ENCODE measurements around the gene CFAP46. TPM values are rescaled to one million over a fixed set of nuclear protein-coding genes. Genes with fewer than 3 reads are reported as not detected.
"Not testable (repeated sequence)": the region's sequence is repeated elsewhere in the genome, so short reads cannot be mapped to it uniquely, and the experiment has no call there.

The CFAP46 gene
- total and polyA plus RNA-seq, 9 of the 15 experiments (the other 6 are each of a cell fraction or from before 2014, with no cell fraction given), result not detected

GRCh38 chr10:132797986-132798385 lies 144.4 kb downstream of the CFAP46 start:
- H3K79me2 ChIP-seq (ENCODE audit: control insufficient read depth, insufficient read depth, low read length); H3K9me1 ChIP-seq (ENCODE audit: control insufficient read depth, insufficient read depth, low read length); POLR2A ChIA-PET; H3K9ac ChIP-seq (ENCODE audit: insufficient read depth in 1 of 2, low read depth in 2 of 2, low read length in 2 of 2); H3K9me3 ChIP-seq (replicated peaks; ENCODE audit: control insufficient read depth, insufficient read depth, low read depth, low read length); H3K27ac ChIP-seq (ENCODE audit: extremely low read depth, low read depth, low read length); H2AFZ ChIP-seq (ENCODE audit: low read depth, low read length); in situ Hi-C loops (cut with MboI); FAIRE-seq; H3K4me2 ChIP-seq (ENCODE audit: insufficient read depth, low read length); H3K4me3 ChIP-seq; DNase-seq (ENCODE audit: extremely low read depth in 1 of 4, low spot score in 3 of 4); H3K36me3 ChIP-seq (ENCODE audit: control insufficient read depth, insufficient read depth, low read length); BruUV-seq (replicated peaks); H4K20me1 ChIP-seq (replicated peaks; ENCODE audit: control insufficient read depth, insufficient read depth, low read length); ATAC-seq; CTCF ChIA-PET (ENCODE audit: low intra/inter-chr PET ratio): not testable (repeated sequence)
- intact Hi-C loops (cut with micrococcal nuclease), result loop anchor here (10.0 kb wide), 1 partner anchor 143 kb away; no protein-coding TSS in a partner anchor
- peaks cover 0 to 14% of the 10 kb centered on the region in 2 experiments; a peak in 1 of 5 replicates for H3K4me1 ChIP-seq (replicated peaks in 1 of 2; ENCODE audit: control insufficient read depth in 2 of 2, insufficient read depth in 2 of 2, low read length in 2 of 2)
- WGBS (ENCODE audit: insufficient coverage, low coverage, missing lambda C conversion rate), result 22% methylated on average over 17 of the region's 32 CpGs
- H3K27me3 ChIP-seq (ENCODE audit: control insufficient read depth in 2 of 2, insufficient read depth in 2 of 2, low read length in 2 of 2), result peaks cover 2 to 31% of the 10 kb centered on the region in 2 experiments; a peak in 3 of 5 replicates

- Histone ChIP-seq H3K27me3 (ENCODE audit: control insufficient read depth in 2 of 2, insufficient read depth in 2 of 2, low read length in 2 of 2) (peaks cover 2 to 31% of the 10 kb centered on the region in 2 experiments; a peak in 3 of 5 replicates), H4K20me1 (replicated peaks; ENCODE audit: control insufficient read depth, insufficient read depth, low read length) (no peaks in the 10 kb centered on the region), H2AFZ (ENCODE audit: low read depth, low read length) (no peak overlapping the region), H3K4me3 (no peak overlapping the region), H3K79me2 (ENCODE audit: control insufficient read depth, insufficient read depth, low read length) (no peaks in the 10 kb centered on the region), H3K36me3 (ENCODE audit: control insufficient read depth, insufficient read depth, low read length) (no peaks in the 10 kb centered on the region), H3K9ac (ENCODE audit: insufficient read depth in 1 of 2, low read depth in 2 of 2, low read length in 2 of 2) (no peak overlapping the region), H3K4me2 (ENCODE audit: insufficient read depth, low read length) (no peak overlapping the region), H3K4me1 (replicated peaks in 1 of 2; ENCODE audit: control insufficient read depth in 2 of 2, insufficient read depth in 2 of 2, low read length in 2 of 2) (peaks cover 0 to 14% of the 10 kb centered on the region in 2 experiments; a peak in 1 of 5 replicates), H3K27ac (ENCODE audit: extremely low read depth, low read depth, low read length) (no peak overlapping the region), H3K9me1 (ENCODE audit: control insufficient read depth, insufficient read depth, low read length) (no peaks in the 10 kb centered on the region), H3K9me3 (replicated peaks; ENCODE audit: control insufficient read depth, insufficient read depth, low read depth, low read length) (no peaks in the 10 kb centered on the region)
- FAIRE-seq, result no peak
- 6% methylated on average over 18 of the region's 21 CpGs for WGBS (ENCODE audit: insufficient coverage, low coverage, missing lambda C conversion rate)
- in situ Hi-C loops (cut with MboI), result no loop called here
- no peak for DNase-seq (ENCODE audit: extremely low read depth in 1 of 4, low spot score in 3 of 4)
- CTCF ChIA-PET (ENCODE audit: low intra/inter-chr PET ratio), result no interaction called here
- POLR2A ChIA-PET, result no interaction called here
- ATAC-seq, result no peak
- intact Hi-C loops (cut with micrococcal nuclease), result loop anchor here (10.0 kb wide), 1 partner anchor 142 kb away; no protein-coding TSS in a partner anchor
- no TSS peak for BruUV-seq (replicated peaks)
- TF ChIP-seq ATF1 (CRISPR knock-in tag; IDR thresholded peaks at IDR 0.05) (no peak), ATF1 (tag; IDR thresholded peaks at IDR 0.05) (no peak), RBM39 (optimal IDR thresholded peaks at IDR 0.05; ENCODE audit: low read depth, low read length) (no peak), ZNF75A (CRISPR knock-in tag; IDR thresholded peaks at IDR 0.05) (no peak), ZNF717 (CRISPR knock-in tag; IDR thresholded peaks at IDR 0.05) (no peak), PTTG1 (tag; IDR thresholded peaks at IDR 0.05; ENCODE audit: low read depth) (no peak), ARHGAP35 (IDR thresholded peaks at IDR 0.05; ENCODE audit: partially characterized antibody) (no peak), ZNF174 (CRISPR knock-in tag; IDR thresholded peaks at IDR 0.05) (no peak), RBM14 (IDR thresholded peaks at IDR 0.05; ENCODE audit: borderline replicate concordance, insufficient read depth, low read depth, low read length) (no peak), ZFPM2 (CRISPR knock-in tag; IDR thresholded peaks at IDR 0.05) (no peak)
- TF ChIP-seq, protein P1, sequence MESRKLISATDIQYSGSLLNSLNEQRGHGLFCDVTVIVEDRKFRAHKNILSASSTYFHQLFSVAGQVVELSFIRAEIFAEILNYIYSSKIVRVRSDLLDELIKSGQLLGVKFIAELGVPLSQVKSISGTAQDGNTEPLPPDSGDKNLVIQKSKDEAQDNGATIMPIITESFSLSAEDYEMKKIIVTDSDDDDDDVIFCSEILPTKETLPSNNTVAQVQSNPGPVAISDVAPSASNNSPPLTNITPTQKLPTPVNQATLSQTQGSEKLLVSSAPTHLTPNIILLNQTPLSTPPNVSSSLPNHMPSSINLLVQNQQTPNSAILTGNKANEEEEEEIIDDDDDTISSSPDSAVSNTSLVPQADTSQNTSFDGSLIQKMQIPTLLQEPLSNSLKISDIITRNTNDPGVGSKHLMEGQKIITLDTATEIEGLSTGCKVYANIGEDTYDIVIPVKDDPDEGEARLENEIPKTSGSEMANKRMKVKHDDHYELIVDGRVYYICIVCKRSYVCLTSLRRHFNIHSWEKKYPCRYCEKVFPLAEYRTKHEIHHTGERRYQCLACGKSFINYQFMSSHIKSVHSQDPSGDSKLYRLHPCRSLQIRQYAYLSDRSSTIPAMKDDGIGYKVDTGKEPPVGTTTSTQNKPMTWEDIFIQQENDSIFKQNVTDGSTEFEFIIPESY (CRISPR knock-in tag; IDR thresholded peaks at IDR 0.05), result no peak
- TF ChIP-seq, protein P2, sequence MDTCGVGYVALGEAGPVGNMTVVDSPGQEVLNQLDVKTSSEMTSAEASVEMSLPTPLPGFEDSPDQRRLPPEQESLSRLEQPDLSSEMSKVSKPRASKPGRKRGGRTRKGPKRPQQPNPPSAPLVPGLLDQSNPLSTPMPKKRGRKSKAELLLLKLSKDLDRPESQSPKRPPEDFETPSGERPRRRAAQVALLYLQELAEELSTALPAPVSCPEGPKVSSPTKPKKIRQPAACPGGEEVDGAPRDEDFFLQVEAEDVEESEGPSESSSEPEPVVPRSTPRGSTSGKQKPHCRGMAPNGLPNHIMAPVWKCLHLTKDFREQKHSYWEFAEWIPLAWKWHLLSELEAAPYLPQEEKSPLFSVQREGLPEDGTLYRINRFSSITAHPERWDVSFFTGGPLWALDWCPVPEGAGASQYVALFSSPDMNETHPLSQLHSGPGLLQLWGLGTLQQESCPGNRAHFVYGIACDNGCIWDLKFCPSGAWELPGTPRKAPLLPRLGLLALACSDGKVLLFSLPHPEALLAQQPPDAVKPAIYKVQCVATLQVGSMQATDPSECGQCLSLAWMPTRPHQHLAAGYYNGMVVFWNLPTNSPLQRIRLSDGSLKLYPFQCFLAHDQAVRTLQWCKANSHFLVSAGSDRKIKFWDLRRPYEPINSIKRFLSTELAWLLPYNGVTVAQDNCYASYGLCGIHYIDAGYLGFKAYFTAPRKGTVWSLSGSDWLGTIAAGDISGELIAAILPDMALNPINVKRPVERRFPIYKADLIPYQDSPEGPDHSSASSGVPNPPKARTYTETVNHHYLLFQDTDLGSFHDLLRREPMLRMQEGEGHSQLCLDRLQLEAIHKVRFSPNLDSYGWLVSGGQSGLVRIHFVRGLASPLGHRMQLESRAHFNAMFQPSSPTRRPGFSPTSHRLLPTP (IDR thresholded peaks at IDR 0.05; ENCODE audit: borderline replicate concordance, extremely low read depth, insufficient read length), result no peak
Observed at GRCh38 chr10:132796846-132797245, 145.5 kb downstream of the CFAP46 start.
